Measurements from ENCODE around the gene PSPN.

Gene PSPN

GRCh38 chr19:6381030-6381750 is 5.5 kb upstream of the PSPN start:
- H3K27ac ChIP-seq = no peak overlapping the region
- no peaks in the 10 kb centered on the region for H4K20me1 ChIP-seq (ENCODE audit: insufficient read depth)
- no peak overlapping the region for H3K9ac ChIP-seq
- peaks cover 3% of the 10 kb centered on the region for H3K4me1 ChIP-seq (ENCODE audit: low read depth, poor library complexity, severe bottlenecking)
- H3K4me3 ChIP-seq (IDR thresholded peaks at IDR 0.05; ENCODE audit: insufficient read depth, low read depth, low read length) = no peak overlapping the region
- no peak overlapping the region for H3K4me2 ChIP-seq
- H3K79me2 ChIP-seq (ENCODE audit: insufficient read depth, low read depth) = no peaks in the 10 kb centered on the region
- no peak for TF ChIP-seq CTCF (conservative IDR thresholded peaks at IDR 0.05; ENCODE audit: low read depth, low read length)
- no peaks in the 10 kb centered on the region; the same call in 1 of the 2 replicates for H3K36me3 ChIP-seq (ENCODE audit: insufficient read depth)
- no peaks in the 10 kb centered on the region for H3K27me3 ChIP-seq (ENCODE audit: insufficient read depth, low read depth)
- H2AFZ ChIP-seq (ENCODE audit: low read depth) = no peak overlapping the region

GRCh38 chr19:6379744-6380143 is 4.0 kb upstream of the PSPN start:
- Histone ChIP-seq H2AFZ (ENCODE audit: low read depth) (no peak overlapping the region), H3K27me3 (ENCODE audit: insufficient read depth, low read depth) (no peaks in the 10 kb centered on the region), H3K27ac (no peak overlapping the region), H3K79me2 (ENCODE audit: insufficient read depth, low read depth) (no peaks in the 10 kb centered on the region), H3K36me3 (ENCODE audit: insufficient read depth) (no peaks in the 10 kb centered on the region; the same call in 1 of the 2 replicates), H3K4me2 (no peak overlapping the region), H3K4me1 (ENCODE audit: low read depth, poor library complexity, severe bottlenecking) (peaks cover 3% of the 10 kb centered on the region), H4K20me1 (ENCODE audit: insufficient read depth) (no peaks in the 10 kb centered on the region), H3K4me3 (IDR thresholded peaks at IDR 0.05; ENCODE audit: insufficient read depth, low read depth, low read length) (no peak overlapping the region), H3K9ac (no peak overlapping the region)
- TF ChIP-seq CTCF (conservative IDR thresholded peaks at IDR 0.05; ENCODE audit: low read depth, low read length) = no peak

- H3K36me3 ChIP-seq (ENCODE audit: insufficient read depth) = no peaks in the 10 kb centered on the region; the same call in 1 of the 2 replicates
- no peak overlapping the region for H3K9ac ChIP-seq
- no peaks in the 10 kb centered on the region for H4K20me1 ChIP-seq (ENCODE audit: insufficient read depth)
Measured at GRCh38 chr19:6378486-6378885, 2.8 kb upstream of the PSPN start.

GRCh38 chr19:6378041-6378440 is 2.3 kb upstream of the PSPN start:
- Histone ChIP-seq H3K79me2 (ENCODE audit: insufficient read depth, low read depth) (no peaks in the 10 kb centered on the region), H3K36me3 (ENCODE audit: insufficient read depth) (no peaks in the 10 kb centered on the region; the same call in 1 of the 2 replicates), H4K20me1 (ENCODE audit: insufficient read depth) (no peaks in the 10 kb centered on the region), H3K4me1 (ENCODE audit: low read depth, poor library complexity, severe bottlenecking) (peaks cover 9% of the 10 kb centered on the region), H3K27me3 (ENCODE audit: insufficient read depth, low read depth) (no peaks in the 10 kb centered on the region), H2AFZ (ENCODE audit: low read depth) (no peak overlapping the region), H3K27ac (no peak overlapping the region), H3K4me3 (IDR thresholded peaks at IDR 0.05; ENCODE audit: insufficient read depth, low read depth, low read length) (no peak overlapping the region), H3K9ac (no peak overlapping the region), H3K4me2 (no peak overlapping the region)
- no peak for TF ChIP-seq CTCF (conservative IDR thresholded peaks at IDR 0.05; ENCODE audit: low read depth, low read length)

More at GRCh38 chr19:6378486-6378885, 2.8 kb upstream of the PSPN start:
- Histone ChIP-seq H3K27me3 (ENCODE audit: insufficient read depth, low read depth) (no peaks in the 10 kb centered on the region), H3K79me2 (ENCODE audit: insufficient read depth, low read depth) (no peaks in the 10 kb centered on the region), H3K4me3 (IDR thresholded peaks at IDR 0.05; ENCODE audit: insufficient read depth, low read depth, low read length) (no peak overlapping the region), H2AFZ (ENCODE audit: low read depth) (no peak overlapping the region), H3K27ac (no peak overlapping the region), H3K4me2 (no peak overlapping the region), H3K4me1 (ENCODE audit: low read depth, poor library complexity, severe bottlenecking) (peaks cover 9% of the 10 kb centered on the region)
- no peak for TF ChIP-seq CTCF (conservative IDR thresholded peaks at IDR 0.05; ENCODE audit: low read depth, low read length)
